SHP77 (cell line): Measurements from ENCODE around the gene ADAMTS18.
A peak's percentile ranks its signal among the peaks of the same experiment; 100 is the strongest.
"Not testable (repeated sequence)": the region's sequence is repeated elsewhere in the genome, so short reads cannot be mapped to it uniquely, and the experiment has no call there.

Source experiments
- DNase-seq, 2 experiments: peaks; one replicate each; lab custom pipeline; 2025; lab: John Stamatoyannopoulos, UW

Gene ADAMTS18

GRCh38 chr16:77434530-77435271 is at the start of gene ADAMTS18:
ADAMTS18 (minus strand) TSS chr16:77435034; CDS start chr16:77434695, 339 bp downstream.
- DNase-seq: no peak

GRCh38 chr16:77480681-77481315 is 46.0 kb upstream of the ADAMTS18 start:
- no peak for DNase-seq

- DNase-seq: no peak
Measured at GRCh38 chr16:77472262-77472661, 37.4 kb upstream of the ADAMTS18 start.

GRCh38 chr16:77470851-77471250 is 36.0 kb upstream of the ADAMTS18 start:
- DNase-seq: no peak

GRCh38 chr16:77469634-77470033 is 34.8 kb upstream of the ADAMTS18 start:
- DNase-seq: no peak

- no peak for DNase-seq
Measured at GRCh38 chr16:77468831-77469230, 34.0 kb upstream of the ADAMTS18 start.

GRCh38 chr16:77467821-77468335 is 33.0 kb upstream of the ADAMTS18 start:
- no peak for DNase-seq

GRCh38 chr16:77463659-77464058 is 28.8 kb upstream of the ADAMTS18 start:
- DNase-seq: not testable (repeated sequence)

GRCh38 chr16:77462894-77463293 is 28.1 kb upstream of the ADAMTS18 start:
- no peak for DNase-seq

GRCh38 chr16:77459534-77460254 is 24.9 kb upstream of the ADAMTS18 start:
- no peak for DNase-seq

GRCh38 chr16:77457046-77457445 is 22.2 kb upstream of the ADAMTS18 start:
- no peak for DNase-seq

GRCh38 chr16:77452243-77452642 is 17.4 kb upstream of the ADAMTS18 start:
- no peak for DNase-seq

GRCh38 chr16:77450790-77451487 is 16.1 kb upstream of the ADAMTS18 start:
- DNase-seq: peak; percentile 86 to 87

- DNase-seq: no peak
Measured at GRCh38 chr16:77449208-77449607, 14.4 kb upstream of the ADAMTS18 start.

- no peak for DNase-seq
Measured at GRCh38 chr16:77445324-77445723, 10.5 kb upstream of the ADAMTS18 start.

- no peak for DNase-seq
Measured at GRCh38 chr16:77444147-77444460, 9.3 kb upstream of the ADAMTS18 start.

GRCh38 chr16:77443357-77444146 is 8.7 kb upstream of the ADAMTS18 start:
- DNase-seq: no peak

- DNase-seq: no peak
Measured at GRCh38 chr16:77442078-77442477, 7.2 kb upstream of the ADAMTS18 start.

- DNase-seq: no peak
Measured at GRCh38 chr16:77439106-77439505, 4.3 kb upstream of the ADAMTS18 start.

GRCh38 chr16:77437859-77438258 is 3.0 kb upstream of the ADAMTS18 start:
- DNase-seq: no peak

GRCh38 chr16:77435272-77435820 is 512 bp upstream of the ADAMTS18 start:
- DNase-seq: no peak
